CD4-positive, alpha-beta T cell treated with Interleukin-6 at 100 ng/mL for 8 hours (primary cell): Measurements from ENCODE around the gene ZNF440.
"Not testable (repeated sequence)": the region's sequence is repeated elsewhere in the genome, so short reads cannot be mapped to it uniquely, and the experiment has no call there.

Source experiments
- DNase-seq: peaks from one replicate; pipeline ENCODE4 v3.0.0-alpha.2; 2020; ENCODE audit warnings: mixed read lengths, low spot score

Gene ZNF440

DNA sequence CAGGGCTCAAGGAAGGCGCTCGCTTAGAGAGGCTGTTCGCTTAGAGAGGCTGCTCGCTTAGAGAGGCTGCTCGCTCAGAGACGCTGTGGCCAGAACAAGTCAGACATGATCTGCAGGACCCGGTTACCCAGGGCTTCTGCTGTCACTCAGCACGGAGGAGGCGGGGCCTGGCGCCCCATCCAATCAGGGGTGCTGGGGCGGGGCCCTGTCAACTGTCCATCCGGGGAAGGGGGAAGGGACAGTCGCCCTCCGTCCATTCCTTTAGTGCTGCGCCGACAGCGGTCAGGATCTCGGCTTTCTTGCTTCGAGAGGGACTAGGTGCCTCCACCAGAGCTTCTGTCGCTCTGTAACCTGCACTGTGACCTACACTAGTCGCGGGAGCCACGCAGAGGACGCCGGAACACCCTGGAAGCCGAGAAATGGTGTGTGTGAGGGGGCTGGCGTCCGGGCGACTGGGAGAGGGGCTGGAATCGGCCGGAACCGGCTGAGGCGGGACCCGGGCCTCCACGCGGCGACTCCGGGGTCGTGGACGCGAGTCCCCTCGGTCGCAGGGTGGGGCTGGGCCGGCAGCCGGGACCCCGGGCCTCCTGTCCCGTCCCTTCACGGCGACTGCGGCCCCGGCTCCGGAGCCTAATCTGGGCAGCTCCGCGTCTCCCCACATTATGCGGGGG, at the start of gene ZNF440:
Gene ZNF440 (plus strand): TSS at position 245 of the 671 bp plus-strand sequence. CDS start 175 bp downstream, at position 420.
- peak; percentile 79 for DNase-seq

GRCh38 chr19:11766597-11767591, 47.2 kb upstream of the ZNF440 start, which contains the start of gene ZNF441:
Gene ZNF441 (plus strand): TSS chr19:11767000. CDS start chr19:11767194, 194 bp downstream.
- DNase-seq = peak; percentile 92

DNA sequence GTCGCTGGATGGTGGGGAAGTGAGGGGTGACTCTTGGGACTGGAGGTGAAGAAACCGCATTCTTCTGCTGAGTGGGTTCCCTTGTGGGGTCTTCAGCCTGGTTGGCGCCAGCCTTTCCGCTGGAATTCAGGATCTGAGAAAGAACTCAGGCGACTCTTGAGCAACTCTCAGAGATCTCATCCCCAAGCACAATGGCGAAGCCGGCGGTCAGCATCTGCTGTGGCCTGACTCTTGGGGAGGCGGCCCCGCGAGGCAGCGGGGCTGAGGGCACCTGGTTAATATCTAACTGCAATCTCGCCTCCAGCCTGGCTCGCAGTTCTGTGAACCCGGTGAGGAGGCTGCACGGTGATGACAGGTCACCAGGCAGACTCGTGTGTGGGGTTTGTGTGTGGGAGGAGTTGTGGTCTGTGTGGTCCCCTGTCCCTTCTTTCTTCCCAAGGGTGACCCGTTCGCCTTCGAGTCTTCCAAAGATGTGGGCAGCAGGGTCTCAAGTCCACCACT, 46.4 kb upstream of the ZNF440 start:
- DNase-seq = peak; percentile 7

DNA sequence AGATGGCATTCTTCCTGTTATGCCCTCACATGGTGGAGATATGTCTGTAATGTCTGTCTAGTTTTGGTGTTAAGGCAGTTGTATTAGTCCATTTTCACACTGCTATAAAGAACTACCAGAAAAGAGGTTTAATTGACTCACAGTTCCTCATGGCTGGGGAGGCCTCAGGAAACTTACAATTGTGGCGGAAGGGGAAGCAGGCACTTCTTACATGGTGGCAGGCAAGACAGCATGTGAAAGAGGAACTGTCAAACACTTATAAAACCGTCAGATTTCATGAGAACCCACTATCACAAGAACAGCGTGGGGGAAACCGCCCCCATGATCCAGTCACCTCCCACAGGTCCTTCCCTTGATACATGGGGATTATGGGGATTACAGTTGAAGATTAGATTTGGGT, 44.1 kb upstream of the ZNF440 start:
- DNase-seq = no peak

DNA sequence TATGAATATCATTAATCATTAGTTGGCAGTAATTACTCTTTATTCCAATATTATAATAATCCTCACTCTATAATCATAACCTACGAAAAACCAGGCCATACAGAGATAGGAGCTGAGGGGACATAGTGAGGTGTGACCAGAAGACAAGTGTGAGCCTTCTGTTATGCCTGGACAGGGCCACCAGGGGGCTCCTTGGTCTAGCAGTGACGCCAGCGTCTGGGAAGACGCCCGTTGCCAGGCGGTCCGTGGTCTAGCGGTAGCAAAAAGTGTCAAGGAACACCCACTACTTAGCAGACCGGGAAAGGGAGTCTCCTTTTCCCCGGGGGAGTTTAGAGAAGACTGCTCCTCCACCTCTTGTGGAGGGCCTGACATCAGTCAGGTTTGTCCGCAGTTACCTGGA, 42.6 kb upstream of the ZNF440 start:
- not testable (repeated sequence) for DNase-seq

DNA sequence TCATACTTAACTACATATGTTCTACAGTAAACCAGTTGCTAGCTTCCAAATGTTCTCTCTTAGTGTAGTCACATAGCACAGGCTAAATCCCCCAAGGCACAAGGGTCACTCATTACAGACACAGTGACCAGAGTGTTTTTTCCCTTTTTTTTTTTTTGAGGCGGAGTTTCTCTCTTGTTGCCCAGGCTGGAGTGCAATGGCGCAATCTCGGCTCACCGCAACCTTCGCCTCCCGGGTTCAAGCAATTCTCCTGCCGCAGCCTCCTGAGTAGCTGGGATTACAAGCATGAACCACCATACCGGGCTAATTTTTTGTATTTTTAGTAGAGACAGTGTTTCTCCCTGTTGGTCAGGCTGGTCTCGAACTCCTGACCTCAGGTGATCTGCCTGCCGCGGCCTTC, 37.4 kb upstream of the ZNF440 start:
- DNase-seq = not testable (repeated sequence)

- DNase-seq = no peak
These were observed 33.5 kb upstream of the ZNF440 start for GRCh38 chr19:11780431-11781020.

DNA sequence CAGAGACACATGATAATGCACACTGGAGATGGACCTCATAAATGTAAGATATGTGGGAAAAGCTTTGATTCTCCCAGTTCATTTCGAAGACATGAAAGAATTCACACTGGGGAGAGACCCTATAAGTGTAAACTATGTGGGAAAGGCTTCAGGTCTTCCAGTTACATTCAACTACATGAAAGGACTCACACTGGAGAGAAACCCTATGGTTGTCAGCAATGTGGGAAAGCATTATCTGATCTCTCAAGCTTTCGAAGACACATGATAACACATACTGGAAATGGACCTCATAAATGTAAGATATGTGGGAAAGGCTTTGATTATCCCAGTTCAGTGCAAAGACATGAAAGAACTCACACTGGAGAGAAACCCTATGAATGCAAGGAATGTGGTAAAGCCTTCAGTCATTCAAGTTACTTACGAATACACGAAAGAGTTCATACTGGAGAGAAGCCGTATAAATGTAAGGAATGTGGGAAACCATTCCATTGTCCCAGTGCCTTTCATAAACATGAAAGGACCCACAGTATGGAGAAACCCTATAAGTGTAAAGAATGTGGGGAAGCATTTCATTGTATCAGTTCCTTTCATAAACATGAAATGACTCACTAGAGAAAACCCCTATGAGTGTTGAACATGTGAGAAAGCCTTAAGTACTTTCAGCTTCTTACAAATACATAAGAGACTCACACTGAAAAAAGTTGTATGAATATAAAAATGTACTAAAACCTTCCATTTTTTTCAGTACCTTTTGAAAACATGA, 32.6 kb upstream of the ZNF440 start:
- DNase-seq = no peak

DNA sequence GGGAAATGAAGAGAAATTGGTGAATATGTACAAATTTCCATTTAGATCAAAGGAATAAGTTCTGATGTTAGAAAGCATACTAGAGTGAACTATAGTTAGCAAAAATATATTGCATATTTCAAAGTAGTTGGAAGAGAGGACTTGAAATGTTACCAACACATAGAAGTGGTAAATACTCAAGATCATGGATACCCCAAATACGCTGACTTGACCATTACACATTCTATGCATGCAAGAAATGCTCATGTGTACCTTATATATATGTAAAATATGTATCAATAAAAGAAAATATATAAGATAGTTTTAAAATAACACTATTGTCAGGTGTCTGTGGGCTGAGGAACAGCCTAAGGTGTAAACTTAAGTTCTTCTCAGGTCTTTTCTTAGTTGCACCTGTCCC, 30.3 kb upstream of the ZNF440 start:
- no peak for DNase-seq

GRCh38 chr19:11784356-11784755, 29.7 kb upstream of the ZNF440 start:
- no peak for DNase-seq

DNA sequence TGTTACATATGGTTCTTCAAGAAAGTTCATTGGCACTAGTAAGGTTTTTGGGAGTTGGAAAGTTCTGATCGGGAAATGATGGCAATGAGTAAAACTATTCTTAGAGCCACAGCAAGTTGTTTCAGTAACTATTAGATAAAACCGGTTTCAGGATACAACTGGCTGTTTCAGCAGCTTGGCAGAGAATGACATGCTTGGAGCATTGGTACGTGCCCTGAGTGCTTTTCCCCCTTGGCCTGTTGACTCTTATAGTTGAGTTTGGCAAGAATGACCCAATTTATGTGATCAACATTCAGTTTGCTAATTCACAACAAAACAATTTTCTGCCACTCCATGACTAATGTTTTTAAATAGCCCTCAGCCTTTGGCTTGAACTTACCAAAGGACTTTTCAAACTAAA, 26.5 kb upstream of the ZNF440 start:
- DNase-seq = no peak

DNA sequence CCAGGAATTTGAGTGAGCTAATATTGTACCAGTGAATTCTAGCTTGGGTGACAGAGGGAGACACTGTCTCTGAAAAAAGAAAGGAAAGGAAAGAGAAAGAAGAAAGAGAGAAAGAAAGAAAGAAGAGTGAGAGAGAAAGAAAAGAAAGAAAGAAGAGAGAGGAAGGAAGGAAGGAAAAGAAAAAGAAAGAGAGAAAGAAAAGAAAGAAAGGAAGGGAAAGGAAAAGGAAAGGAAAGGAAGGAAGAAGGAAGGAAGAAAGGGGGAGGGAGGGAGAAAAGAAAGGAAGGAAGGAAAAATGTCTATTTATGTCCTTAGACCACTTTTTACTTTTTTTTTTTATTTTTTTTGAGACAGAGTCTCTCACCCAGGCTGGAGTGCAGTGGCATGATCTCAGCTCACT, 21.1 kb upstream of the ZNF440 start:
- DNase-seq = no peak

- peak; percentile 82 for DNase-seq
These were observed 16.6 kb upstream of the ZNF440 start for GRCh38 chr19:11797491-11797890.

DNA sequence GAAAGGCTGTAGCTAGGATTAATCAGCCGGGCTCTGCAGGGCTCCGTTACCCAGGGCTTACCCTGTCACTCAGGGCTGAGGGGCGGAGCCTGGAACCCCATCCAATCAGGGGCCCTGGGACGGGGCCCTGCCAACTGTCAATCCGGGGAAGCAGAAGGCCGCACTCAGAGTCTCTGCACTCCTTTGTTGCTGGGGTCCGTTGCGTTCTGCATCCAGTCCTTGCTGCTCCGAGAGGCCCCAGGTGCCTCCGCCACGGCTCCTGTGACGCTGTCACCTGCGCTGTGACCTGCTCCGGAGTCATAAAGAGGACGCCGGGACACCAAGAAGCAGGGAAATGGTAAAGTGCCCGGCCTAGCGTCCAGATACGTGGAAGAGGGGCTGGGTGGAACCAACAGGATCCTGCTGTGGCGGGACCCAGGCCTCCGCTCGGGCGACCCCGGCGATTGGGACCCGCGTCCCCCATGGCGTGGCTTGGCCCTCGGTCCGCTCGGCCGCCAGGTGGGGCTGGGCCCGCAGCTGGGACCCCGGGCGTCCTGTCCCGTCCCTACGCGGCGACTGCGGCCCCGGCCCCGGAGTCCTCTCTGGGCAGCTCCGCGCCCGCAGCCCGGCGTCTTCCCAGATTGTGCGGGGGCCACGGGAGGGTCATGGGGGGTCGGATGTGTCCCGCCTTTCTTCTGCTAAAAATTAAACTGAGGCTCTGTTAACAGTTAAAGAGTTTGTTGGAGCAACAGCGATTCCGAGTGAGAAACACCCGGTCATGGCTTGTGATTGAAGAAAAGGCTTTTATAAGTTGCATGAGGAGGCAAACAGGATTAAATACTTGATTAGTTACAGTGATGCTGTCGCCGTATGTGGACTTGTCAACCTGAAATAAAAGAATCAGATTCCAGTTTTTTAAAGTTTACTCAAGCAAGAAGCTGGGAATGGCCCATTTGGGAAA, 15.4 kb upstream of the ZNF440 start, which contains the start of gene ZNF491:
Gene ZNF491 (plus strand): TSS at position 133 of the 940 bp plus-strand sequence. CDS start 7,431 bp downstream, outside the sequence.
- peak; percentile 80 for DNase-seq

- no peak for DNase-seq
These were observed 7.5 kb upstream of the ZNF440 start for GRCh38 chr19:11806354-11807098.

DNA sequence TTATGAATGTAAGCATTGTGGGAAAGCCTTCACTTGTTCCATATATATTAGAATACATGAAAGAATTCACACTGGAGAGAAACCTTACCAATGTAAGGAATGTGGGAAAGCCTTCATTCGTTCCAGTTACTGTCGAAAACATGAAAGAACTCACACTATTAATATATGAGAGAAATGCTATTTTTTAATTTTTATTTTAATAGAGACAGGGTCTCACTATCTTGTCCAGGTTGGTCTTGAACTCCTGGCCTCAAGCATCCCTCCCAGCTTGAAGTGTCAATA, 7.0 kb upstream of the ZNF440 start:
- no peak for DNase-seq

- DNase-seq = no peak
These were observed 407 bp upstream of the ZNF440 start for GRCh38 chr19:11813703-11814028.

DNA sequence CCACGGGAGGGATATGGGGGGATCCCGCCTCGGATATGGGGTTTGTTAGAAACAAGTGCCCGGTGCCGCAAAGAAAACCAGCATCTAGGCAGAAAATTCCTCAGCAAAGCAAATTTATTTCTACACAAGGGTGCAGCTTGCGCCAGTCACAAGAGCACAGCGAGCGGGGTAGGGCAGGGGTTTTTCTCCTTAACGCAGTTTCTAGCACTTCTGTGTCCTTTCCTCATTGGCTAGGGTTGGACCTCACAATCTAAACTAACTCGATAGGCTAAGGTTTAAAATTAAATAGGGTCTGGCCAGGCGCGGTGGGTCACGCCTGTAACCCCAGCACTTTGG, 595 bp downstream of the ZNF440 start:
- no peak for DNase-seq

DNA sequence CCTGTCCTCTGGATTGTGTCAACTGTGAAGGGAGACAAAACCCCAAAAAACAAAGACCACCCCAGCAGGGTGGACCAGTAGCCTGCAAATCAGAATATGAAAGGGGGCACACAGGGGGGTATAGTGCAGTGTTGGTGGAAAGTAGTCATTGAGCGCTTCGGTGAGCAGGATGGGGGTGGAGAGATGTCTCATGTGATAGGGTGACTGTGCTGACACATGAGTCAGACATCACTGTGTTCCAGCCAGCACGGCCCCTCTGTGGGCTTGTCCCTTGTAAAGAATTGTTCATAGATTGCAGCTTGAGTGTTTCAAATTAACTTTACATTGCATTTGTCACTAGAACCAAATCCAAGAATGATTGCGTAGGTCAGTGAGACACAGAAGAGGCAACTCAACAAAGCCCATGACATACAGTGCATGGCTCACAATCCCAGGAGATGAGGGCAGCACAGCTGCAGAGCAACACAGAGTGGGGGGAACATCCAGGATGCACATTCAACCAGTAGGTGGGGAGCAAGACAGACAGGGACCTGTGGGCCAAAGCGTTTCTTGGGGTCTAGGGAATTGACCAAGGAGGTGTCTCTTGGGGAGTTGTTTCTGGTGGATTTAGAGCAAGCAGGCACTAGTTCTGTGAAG, 7.5 kb downstream of the ZNF440 start:
- no peak for DNase-seq
